Loucy (cell line): Measurements from ENCODE around the gene KRT33A.

Experiments used
- H2AFZ ChIP-seq: fragments of 200-600 bp; sonication (generic); 2 replicates; pipeline ENCODE4 v1.6.0; 2016; ENCODE audit warnings: antibody characterized with exemption, mild to moderate bottlenecking, low read length, moderate library complexity
- H3F3A ChIP-seq: fragments of 200-600 bp; 2 replicates; pipeline ENCODE4 v1.6.0; 2016; ENCODE audit warnings: antibody characterized with exemption, low read depth, mild to moderate bottlenecking
- H3K27me3 ChIP-seq: fragments of 200-600 bp; sonication (generic); 2 replicates; pipeline ENCODE4 v1.6.1; 2014; ENCODE audit warnings: low read length, mild to moderate bottlenecking; ENCODE audit not compliant: insufficient read depth, poor library complexity, severe bottlenecking
- H3K36me3 ChIP-seq: fragments of 200-600 bp; sonication (generic); 2 replicates; pipeline ENCODE4 v1.6.1; 2016; ENCODE audit warnings: low read length; ENCODE audit not compliant: insufficient read depth
- H3K4me1 ChIP-seq: fragments of 200-600 bp; sonication (generic); 2 replicates; pipeline ENCODE4 v1.5.1; 2014; ENCODE audit warnings: low read length, mild to moderate bottlenecking; ENCODE audit not compliant: insufficient read depth, poor library complexity, severe bottlenecking
- H3K4me2 ChIP-seq: fragments of 200-600 bp; sonication (generic); 2 replicates; pipeline ENCODE4 v1.6.0; 2014; ENCODE audit warnings: antibody characterized with exemption, low read length, low read depth, mild to moderate bottlenecking; ENCODE audit not compliant: poor library complexity, severe bottlenecking
- H3K4me3 ChIP-seq: fragments of 200-600 bp; sonication (generic); 2 replicates; pipeline ENCODE4 v1.5.1; 2014; ENCODE audit warnings: low read length, mild to moderate bottlenecking, mixed read lengths; ENCODE audit not compliant: poor library complexity, severe bottlenecking
- H3K79me2 ChIP-seq: fragments of 200-600 bp; sonication (generic); 2 replicates; pipeline ENCODE4 v1.6.1; 2014; ENCODE audit warnings: low read length; ENCODE audit not compliant: insufficient read depth
- H3K9ac ChIP-seq: fragments of 200-600 bp; sonication (generic); 2 replicates; pipeline ENCODE4 v1.6.0; 2014; ENCODE audit warnings: mild to moderate bottlenecking, low read depth, low read length, moderate library complexity; ENCODE audit not compliant: poor library complexity, severe bottlenecking
- H3K9me2 ChIP-seq: fragments of 200-600 bp; sonication (generic); replicated peaks from 2 replicates; pipeline ENCODE4 v1.6.1; 2016; ENCODE audit warnings: low read depth, low read length, mixed read lengths
- H3K9me3 ChIP-seq: fragments of 200-600 bp; sonication (generic); 2 replicates; pipeline ENCODE4 v1.6.1; 2014; ENCODE audit warnings: mild to moderate bottlenecking, antibody characterized with exemption, low read length, low read depth; ENCODE audit not compliant: insufficient read depth
- H4K20me1 ChIP-seq: fragments of 200-600 bp; sonication (generic); 2 replicates; pipeline ENCODE4 v1.6.0; 2014; ENCODE audit warnings: antibody characterized with exemption, low read length, mild to moderate bottlenecking; ENCODE audit not compliant: insufficient read depth, poor library complexity, severe bottlenecking
- EZH2phosphoT487 ChIP-seq: fragments of 200-600 bp; IDR thresholded peaks from 2 replicates; pipeline ENCODE4 v1.6.1; 2018; ENCODE audit warnings: antibody characterized with exemption, mild to moderate bottlenecking, moderate library complexity, borderline replicate concordance
- TF ChIP-seq, protein P1 (sequence below): fragments of 200-600 bp; sonication (generic); conservative IDR thresholded peaks from 2 replicates; pipeline ENCODE4 v1.5.1; 2014; ENCODE audit warnings: mild to moderate bottlenecking, antibody characterized with exemption, low read length

Gene KRT33A

DNA sequence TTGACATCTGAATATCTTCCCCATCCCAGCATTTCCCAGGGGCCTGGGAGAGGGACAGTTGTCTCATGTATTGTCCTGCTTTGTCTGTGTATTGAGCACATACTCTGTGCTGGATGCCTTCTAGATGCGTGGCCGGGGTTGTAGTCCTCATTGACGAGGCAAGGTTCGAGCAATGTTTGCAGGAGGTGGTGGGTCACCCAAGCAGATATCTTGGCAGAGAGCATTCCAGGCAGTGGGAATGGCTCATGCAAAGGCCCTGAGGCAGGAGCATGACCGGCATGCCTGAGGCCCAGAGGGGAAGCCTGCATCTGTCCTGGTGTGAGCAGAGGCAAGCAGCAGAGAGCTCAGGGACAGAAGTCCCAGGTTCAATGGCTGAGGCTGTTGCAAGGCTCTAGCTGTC, 17.5 kb downstream of the KRT33A start:
- Histone ChIP-seq H3K36me3 (no peaks in the 10 kb centered on the region), H3K79me2 (no peaks in the 10 kb centered on the region), H4K20me1 (no peaks in the 10 kb centered on the region), H3K4me1 (no peaks in the 10 kb centered on the region), H3K9me3 (no peaks in the 10 kb centered on the region), H3K9ac (no peak overlapping the region), H2AFZ (no peak overlapping the region), H3K9me2 (no peaks in the 10 kb centered on the region), H3K27me3 (no peaks in the 10 kb centered on the region), H3K4me2 (no peak overlapping the region), H3F3A (no peaks in the 10 kb centered on the region), H3K4me3 (no peak overlapping the region)
- no peak for TF ChIP-seq EZH2phosphoT487
- TF ChIP-seq, protein P1, sequence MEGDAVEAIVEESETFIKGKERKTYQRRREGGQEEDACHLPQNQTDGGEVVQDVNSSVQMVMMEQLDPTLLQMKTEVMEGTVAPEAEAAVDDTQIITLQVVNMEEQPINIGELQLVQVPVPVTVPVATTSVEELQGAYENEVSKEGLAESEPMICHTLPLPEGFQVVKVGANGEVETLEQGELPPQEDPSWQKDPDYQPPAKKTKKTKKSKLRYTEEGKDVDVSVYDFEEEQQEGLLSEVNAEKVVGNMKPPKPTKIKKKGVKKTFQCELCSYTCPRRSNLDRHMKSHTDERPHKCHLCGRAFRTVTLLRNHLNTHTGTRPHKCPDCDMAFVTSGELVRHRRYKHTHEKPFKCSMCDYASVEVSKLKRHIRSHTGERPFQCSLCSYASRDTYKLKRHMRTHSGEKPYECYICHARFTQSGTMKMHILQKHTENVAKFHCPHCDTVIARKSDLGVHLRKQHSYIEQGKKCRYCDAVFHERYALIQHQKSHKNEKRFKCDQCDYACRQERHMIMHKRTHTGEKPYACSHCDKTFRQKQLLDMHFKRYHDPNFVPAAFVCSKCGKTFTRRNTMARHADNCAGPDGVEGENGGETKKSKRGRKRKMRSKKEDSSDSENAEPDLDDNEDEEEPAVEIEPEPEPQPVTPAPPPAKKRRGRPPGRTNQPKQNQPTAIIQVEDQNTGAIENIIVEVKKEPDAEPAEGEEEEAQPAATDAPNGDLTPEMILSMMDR = no peak

DNA sequence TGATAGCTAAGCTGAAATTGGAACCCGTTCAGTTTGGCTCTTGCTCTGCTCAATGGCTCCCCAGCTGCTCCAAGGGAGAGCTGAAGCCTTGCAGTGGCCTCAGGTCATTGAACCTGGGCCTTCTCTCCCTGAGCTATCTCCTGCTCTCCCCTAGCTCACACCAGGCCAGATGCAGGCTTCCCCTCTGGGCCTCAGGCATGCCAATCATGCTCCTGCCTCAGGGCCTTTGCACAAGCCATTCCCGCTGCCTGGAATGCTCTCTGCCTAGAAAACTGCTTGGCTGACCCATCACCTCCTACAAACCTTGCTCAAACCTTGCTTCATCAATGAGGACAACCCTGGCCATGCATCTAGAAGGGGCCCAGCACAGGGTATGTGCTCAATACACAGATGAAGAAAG, 18.4 kb downstream of the KRT33A start:
- Histone ChIP-seq H3K79me2 (no peaks in the 10 kb centered on the region), H3F3A (no peaks in the 10 kb centered on the region), H3K9ac (no peak overlapping the region), H3K36me3 (no peaks in the 10 kb centered on the region), H3K4me1 (no peaks in the 10 kb centered on the region), H3K4me2 (no peak overlapping the region), H4K20me1 (no peaks in the 10 kb centered on the region), H3K9me3 (no peaks in the 10 kb centered on the region), H3K27me3 (no peaks in the 10 kb centered on the region), H3K4me3 (no peak overlapping the region), H3K9me2 (no peaks in the 10 kb centered on the region), H2AFZ (no peak overlapping the region)
- TF ChIP-seq, protein P1 = no peak
- no peak for TF ChIP-seq EZH2phosphoT487

DNA sequence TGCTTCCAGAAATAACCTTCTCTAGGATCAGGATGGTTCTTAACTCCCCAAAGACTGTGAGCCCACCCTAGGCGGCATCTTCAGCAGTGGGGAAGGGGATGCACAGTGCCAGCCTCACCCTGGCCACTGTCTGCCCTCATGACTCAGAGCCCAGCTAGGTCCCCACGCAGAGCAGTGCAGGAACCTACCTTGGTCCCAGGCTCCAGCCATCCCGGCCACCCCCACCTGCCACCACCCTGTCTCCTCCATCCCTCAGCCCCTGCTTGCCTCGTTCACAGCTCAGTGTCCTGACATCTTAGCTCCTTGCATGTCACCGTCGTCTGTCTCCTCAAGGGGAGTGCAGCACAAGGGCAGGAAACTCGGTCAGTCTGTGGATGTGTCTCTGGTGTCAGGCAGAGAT, 19.0 kb downstream of the KRT33A start:
- Histone ChIP-seq H2AFZ (no peak overlapping the region), H3K4me2 (no peak overlapping the region), H3K4me3 (no peak overlapping the region), H3K36me3 (no peaks in the 10 kb centered on the region), H3K9ac (no peak overlapping the region), H3F3A (no peaks in the 10 kb centered on the region), H3K27me3 (no peaks in the 10 kb centered on the region), H3K9me3 (no peaks in the 10 kb centered on the region), H3K9me2 (no peaks in the 10 kb centered on the region), H4K20me1 (no peaks in the 10 kb centered on the region), H3K4me1 (no peaks in the 10 kb centered on the region), H3K79me2 (no peaks in the 10 kb centered on the region)
- TF ChIP-seq EZH2phosphoT487 = no peak
- TF ChIP-seq, protein P1 = no peak
